Measurements from ENCODE around the gene AHCYL1.

GRCh38 chr1:110060662-110061060 is 76.1 kb downstream of the AHCYL1 start:
- TF ChIP-seq CTCF (IDR thresholded peaks at IDR 0.05; ENCODE audit: poor library complexity) (no peak), EZH2 (IDR thresholded peaks at IDR 0.05; ENCODE audit: borderline replicate concordance) (no peak)

Measured in hepatocyte (in vitro differentiated cells).